SK-N-SH (cell line): ENCODE data around the gene UBE3C. TPM values are rescaled to one million over a fixed set of nuclear protein-coding genes. Genes with fewer than 3 reads are reported as not detected.
A peak's percentile ranks its signal among the peaks of the same experiment; 100 is the strongest.
"Not testable (repeated sequence)": the region's sequence is repeated elsewhere in the genome, so short reads cannot be mapped to it uniquely, and the experiment has no call there.

Experiments
- CTCF ChIA-PET: fragments of 300-600, 350-600 bp; formaldehyde crosslinking; extraction: SDS; loops from one replicate; lab custom pipeline; 2021; lab: Yijun Ruan, JAX
- POLR2A ChIA-PET: fragments of 350-600 bp; sonication (Branson Sonifier 250); formaldehyde crosslinking; extraction: SDS; loops from one replicate; lab custom pipeline; 2020; ENCODE audit warnings: antibody characterized with exemption, inconsistent platforms; lab: Yijun Ruan, JAX
- DNase-seq: peaks from one replicate; pipeline ENCODE4 v3.0.0; 2012
- H2AFZ ChIP-seq: fragments of 200-600 bp; sonication (generic); 2 replicates; pipeline ENCODE4 v1.8.1; 2016; ENCODE audit warnings: antibody characterized with exemption, mild to moderate bottlenecking, low read depth
- H3F3A ChIP-seq: fragments of 200-600 bp; sonication (generic); replicated peaks from 2 replicates; pipeline ENCODE3; 2016; ENCODE audit warnings: antibody characterized with exemption, mild to moderate bottlenecking; ENCODE audit not compliant: insufficient read depth
- H3K27ac ChIP-seq, 2 experiments: fragments of 200-500 bp in 1 of 2; fragments of 200-600 bp in 1 of 2; sonication (Bioruptor generic) in 1 of 2; sonication (generic), shearing (Covaris generic) in 1 of 2; 2 replicates each; pipeline versions ENCODE4 v1.5.1 to v1.6.1; 2014 to 2016; ENCODE audit warnings: low read depth in 2 of 2, inconsistent platforms in 1 of 2, low read length in 1 of 2, mild to moderate bottlenecking in 1 of 2, mixed read lengths in 1 of 2
- H3K27me3 ChIP-seq: fragments of 200-600 bp; sonication (generic), shearing (Covaris generic); 2 replicates; pipeline ENCODE4 v1.6.1; 2016; ENCODE audit warnings: mixed run types; ENCODE audit not compliant: insufficient read depth
- H3K36me3 ChIP-seq, 2 experiments: fragments of 200-500 bp in 1 of 2; fragments of 200-600 bp in 1 of 2; sonication (Bioruptor generic) in 1 of 2; sonication (generic) in 1 of 2; replicated peaks in 1 of 2; 2 replicates each; pipeline versions ENCODE3 to v1.5.1; 2014 to 2016; ENCODE audit warnings: low read length in 1 of 2, mild to moderate bottlenecking in 1 of 2; ENCODE audit not compliant: insufficient read depth in 2 of 2, control insufficient read depth in 1 of 2
- H3K4me1 ChIP-seq, 2 experiments: fragments of 200-500 bp in 1 of 2; fragments of 200-600 bp in 1 of 2; sonication (Bioruptor generic) in 1 of 2; sonication (generic), shearing (Covaris generic) in 1 of 2; 2 replicates each; pipeline versions ENCODE4 v1.5.1 to v1.6.1; 2014 to 2016; ENCODE audit warnings: low read depth in 1 of 2, low read length in 1 of 2, mixed run types in 1 of 2; ENCODE audit not compliant: insufficient read depth in 2 of 2, control insufficient read depth in 1 of 2
- H3K4me2 ChIP-seq: fragments of 200-600 bp; sonication (generic), shearing (Covaris generic); 2 replicates; pipeline ENCODE4 v1.6.1; 2017; ENCODE audit warnings: mixed run types
- H3K4me3 ChIP-seq, 2 experiments: fragments of 200-500 bp in 1 of 2; fragments of 200-600 bp in 1 of 2; sonication (Bioruptor generic) in 1 of 2; sonication (generic), shearing (Covaris generic) in 1 of 2; 2 replicates each; pipeline versions ENCODE4 v1.5.1 to v1.8.1; 2014 to 2016; ENCODE audit warnings: low read depth in 2 of 2, inconsistent platforms in 1 of 2, low read length in 1 of 2, mild to moderate bottlenecking in 1 of 2, mixed read lengths in 1 of 2, moderate library complexity in 1 of 2
- H3K79me2 ChIP-seq: fragments of 200-600 bp; sonication (generic); 2 replicates; pipeline ENCODE4 v1.8.1; 2017; ENCODE audit warnings: mild to moderate bottlenecking; ENCODE audit not compliant: insufficient read depth
- H3K9ac ChIP-seq: fragments of 200-600 bp; sonication (generic); 2 replicates; pipeline ENCODE4 v1.6.1; 2017; ENCODE audit warnings: mixed run types
- H3K9me2 ChIP-seq: fragments of 200-600 bp; sonication (generic); 2 replicates; pipeline ENCODE4 v1.6.1; 2017; ENCODE audit warnings: mixed run types
- H3K9me3 ChIP-seq: fragments of 200-600 bp; sonication (generic); 2 replicates; pipeline ENCODE4 v1.6.1; 2017; ENCODE audit warnings: mixed run types, mild to moderate bottlenecking, moderate library complexity
- H4K20me1 ChIP-seq: fragments of 200-600 bp; sonication (generic); 2 replicates; pipeline ENCODE4 v1.6.1; 2017; ENCODE audit warnings: mild to moderate bottlenecking, mixed run types; ENCODE audit not compliant: insufficient read depth
- CHD2 ChIP-seq: fragments of 150-350 bp; IDR thresholded peaks from 2 replicates; pipeline ENCODE4 v1.6.1; 2018; ENCODE audit warnings: low read length; ENCODE audit not compliant: partially characterized antibody
- CTCF ChIP-seq: fragments of 200-600 bp; sonication (generic); IDR thresholded peaks from 2 replicates; pipeline ENCODE4 v1.6.1; 2017; ENCODE audit warnings: antibody characterized with exemption, mild to moderate bottlenecking, moderate library complexity
- EZH2phosphoT487 ChIP-seq: fragments of 200-600 bp; sonication (generic); IDR thresholded peaks from 2 replicates; pipeline ENCODE4 v1.6.1; 2017; ENCODE audit warnings: low read depth, mixed run types, mild to moderate bottlenecking, antibody characterized with exemption, moderate library complexity, borderline replicate concordance
- FOXM1 ChIP-seq: IDR thresholded peaks from 2 replicates; pipeline ENCODE4 v1.4.0; 2012; ENCODE audit warnings: low read depth, mild to moderate bottlenecking
- GABPA ChIP-seq: IDR thresholded peaks from 2 replicates; pipeline ENCODE4 v1.4.0; 2012; ENCODE audit warnings: low read depth, mild to moderate bottlenecking
- MXI1 ChIP-seq: IDR thresholded peaks from 2 replicates; pipeline ENCODE4 v1.6.1; 2012; ENCODE audit warnings: mild to moderate bottlenecking, low read depth, low read length, improper control_type of control experiment
- POLR2AphosphoS5 ChIP-seq: IDR thresholded peaks from 2 replicates; pipeline ENCODE4 v1.6.1; 2012; ENCODE audit warnings: low read depth, low read length
- RAD21 ChIP-seq: IDR thresholded peaks from 2 replicates; pipeline ENCODE4 v1.6.1; 2012; ENCODE audit warnings: mild to moderate bottlenecking, low read length
- RCOR1 ChIP-seq: fragments of 150-350 bp; IDR thresholded peaks from 2 replicates; pipeline ENCODE4 v1.6.1; 2017; ENCODE audit warnings: antibody characterized with exemption, low read length
- RFX5 ChIP-seq: IDR thresholded peaks from 2 replicates; pipeline ENCODE4 v1.6.1; 2012; ENCODE audit warnings: mild to moderate bottlenecking, improper control_type of control experiment, low read length
- RXRA ChIP-seq: IDR thresholded peaks from 2 replicates; pipeline ENCODE4 v1.4.0; 2012; ENCODE audit warnings: low read depth, mild to moderate bottlenecking, borderline replicate concordance
- SIN3A ChIP-seq: IDR thresholded peaks from 2 replicates; pipeline ENCODE4 v1.6.1; 2012; ENCODE audit warnings: low read depth, mild to moderate bottlenecking, low read length, moderate library complexity, borderline replicate concordance
- TCF12 ChIP-seq: IDR thresholded peaks from 2 replicates; pipeline ENCODE4 v1.4.0; 2012
- USF2 ChIP-seq: fragments of 150-350 bp; IDR thresholded peaks from 2 replicates; pipeline ENCODE4 v1.6.1; 2017; ENCODE audit warnings: antibody characterized with exemption, low read length, low read depth, borderline replicate concordance
- YY1 ChIP-seq: IDR thresholded peaks from 2 replicates; pipeline ENCODE4 v1.4.0; 2012; ENCODE audit warnings: low read depth, mild to moderate bottlenecking
- whole genome bisulfite sequencing: methylation state at CpG from one replicate; pipeline ENCODE4 v1.1.6; 2017; ENCODE audit warnings: low lambda C conversion rate; 5-methylcytosine and 5-hydroxymethylcytosine counted together
- polyA plus RNA-seq, 3 experiments: library from polyadenylated mRNA; depleted of rRNA; stranded (reverse); fragments of >200 nt; gene quantifications; 2 replicates each; pipeline ENCODE4 v1.2.3, GENCODE V29; 2012
- TF ChIP-seq, protein P1 (sequence below): IDR thresholded peaks from 2 replicates; pipeline ENCODE4 v1.4.0; 2012; ENCODE audit warnings: low read depth, borderline replicate concordance
- TF ChIP-seq, protein P2 (sequence below): fragments of 150-350 bp; IDR thresholded peaks from 2 replicates; pipeline ENCODE4 v1.6.1; 2016; ENCODE audit warnings: mild to moderate bottlenecking, low read depth, low read length
- TF ChIP-seq, protein P3 (sequence below): IDR thresholded peaks from 2 replicates; pipeline ENCODE4 v1.6.1; 2012; ENCODE audit warnings: mild to moderate bottlenecking, low read depth, low read length, moderate library complexity

Gene UBE3C
- polyA plus RNA-seq, 1 of the 3 experiments (the other 2 are of a cell fraction) = 48.4 TPM

DNA sequence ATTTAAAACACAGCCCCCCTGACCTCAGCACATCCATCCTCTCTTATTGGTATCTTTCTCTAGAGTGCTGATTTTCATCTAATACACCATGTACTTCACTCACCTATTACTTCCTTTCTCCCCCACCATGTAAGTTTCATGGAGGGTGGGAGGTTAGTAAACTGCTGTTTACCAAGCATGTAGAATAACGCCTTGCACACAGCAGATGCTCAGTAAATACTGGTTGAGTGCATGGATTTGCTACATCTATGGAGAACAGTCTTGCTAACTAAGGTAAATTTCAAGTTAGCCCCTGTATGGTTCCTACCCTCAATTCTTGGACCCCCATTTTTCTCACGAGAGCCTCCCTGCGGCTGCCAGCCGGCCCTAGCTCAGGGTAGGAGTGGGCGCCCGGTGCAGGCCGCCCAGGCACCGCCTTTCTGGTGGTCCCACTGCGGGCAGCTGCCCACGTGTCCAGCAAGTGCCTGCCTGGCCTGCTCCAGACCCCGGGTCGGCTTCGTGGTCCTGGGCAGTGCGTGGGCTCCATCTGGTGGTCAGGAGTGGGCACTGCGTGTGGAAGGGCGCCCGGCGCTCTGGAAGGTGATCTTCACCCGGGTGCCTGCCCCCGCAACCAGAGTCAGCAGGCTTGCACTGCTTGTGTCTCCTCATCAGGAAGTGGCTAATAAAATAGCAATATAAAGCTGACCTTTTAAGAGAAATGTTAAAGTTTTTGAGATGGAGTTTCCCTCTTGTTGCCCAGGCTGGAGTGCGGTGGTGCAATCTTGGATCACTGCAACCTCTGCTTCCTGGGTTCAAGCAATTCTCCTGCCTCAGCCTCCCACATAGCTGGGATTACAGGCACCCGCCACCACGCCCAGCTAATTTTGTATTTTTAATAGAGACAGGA lies 134.7 kb downstream of the UBE3C start (continued):
- TF ChIP-seq, protein P1, sequence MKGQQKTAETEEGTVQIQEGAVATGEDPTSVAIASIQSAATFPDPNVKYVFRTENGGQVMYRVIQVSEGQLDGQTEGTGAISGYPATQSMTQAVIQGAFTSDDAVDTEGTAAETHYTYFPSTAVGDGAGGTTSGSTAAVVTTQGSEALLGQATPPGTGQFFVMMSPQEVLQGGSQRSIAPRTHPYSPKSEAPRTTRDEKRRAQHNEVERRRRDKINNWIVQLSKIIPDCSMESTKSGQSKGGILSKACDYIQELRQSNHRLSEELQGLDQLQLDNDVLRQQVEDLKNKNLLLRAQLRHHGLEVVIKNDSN = peak; percentile 68; the same call in 1 of the 2 replicates
- no peak for TF ChIP-seq EZH2phosphoT487
- TF ChIP-seq MXI1 = peak; percentile 94
- TF ChIP-seq RCOR1 = peak; percentile 52; the same call in 1 of the 2 replicates
- TF ChIP-seq, protein P2, sequence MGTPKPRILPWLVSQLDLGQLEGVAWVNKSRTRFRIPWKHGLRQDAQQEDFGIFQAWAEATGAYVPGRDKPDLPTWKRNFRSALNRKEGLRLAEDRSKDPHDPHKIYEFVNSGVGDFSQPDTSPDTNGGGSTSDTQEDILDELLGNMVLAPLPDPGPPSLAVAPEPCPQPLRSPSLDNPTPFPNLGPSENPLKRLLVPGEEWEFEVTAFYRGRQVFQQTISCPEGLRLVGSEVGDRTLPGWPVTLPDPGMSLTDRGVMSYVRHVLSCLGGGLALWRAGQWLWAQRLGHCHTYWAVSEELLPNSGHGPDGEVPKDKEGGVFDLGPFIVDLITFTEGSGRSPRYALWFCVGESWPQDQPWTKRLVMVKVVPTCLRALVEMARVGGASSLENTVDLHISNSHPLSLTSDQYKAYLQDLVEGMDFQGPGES = no peak
- 0 out of 2 replicates have a peak, but pooled peaks have one; percentile 46 for TF ChIP-seq USF2
- TF ChIP-seq, protein P3, sequence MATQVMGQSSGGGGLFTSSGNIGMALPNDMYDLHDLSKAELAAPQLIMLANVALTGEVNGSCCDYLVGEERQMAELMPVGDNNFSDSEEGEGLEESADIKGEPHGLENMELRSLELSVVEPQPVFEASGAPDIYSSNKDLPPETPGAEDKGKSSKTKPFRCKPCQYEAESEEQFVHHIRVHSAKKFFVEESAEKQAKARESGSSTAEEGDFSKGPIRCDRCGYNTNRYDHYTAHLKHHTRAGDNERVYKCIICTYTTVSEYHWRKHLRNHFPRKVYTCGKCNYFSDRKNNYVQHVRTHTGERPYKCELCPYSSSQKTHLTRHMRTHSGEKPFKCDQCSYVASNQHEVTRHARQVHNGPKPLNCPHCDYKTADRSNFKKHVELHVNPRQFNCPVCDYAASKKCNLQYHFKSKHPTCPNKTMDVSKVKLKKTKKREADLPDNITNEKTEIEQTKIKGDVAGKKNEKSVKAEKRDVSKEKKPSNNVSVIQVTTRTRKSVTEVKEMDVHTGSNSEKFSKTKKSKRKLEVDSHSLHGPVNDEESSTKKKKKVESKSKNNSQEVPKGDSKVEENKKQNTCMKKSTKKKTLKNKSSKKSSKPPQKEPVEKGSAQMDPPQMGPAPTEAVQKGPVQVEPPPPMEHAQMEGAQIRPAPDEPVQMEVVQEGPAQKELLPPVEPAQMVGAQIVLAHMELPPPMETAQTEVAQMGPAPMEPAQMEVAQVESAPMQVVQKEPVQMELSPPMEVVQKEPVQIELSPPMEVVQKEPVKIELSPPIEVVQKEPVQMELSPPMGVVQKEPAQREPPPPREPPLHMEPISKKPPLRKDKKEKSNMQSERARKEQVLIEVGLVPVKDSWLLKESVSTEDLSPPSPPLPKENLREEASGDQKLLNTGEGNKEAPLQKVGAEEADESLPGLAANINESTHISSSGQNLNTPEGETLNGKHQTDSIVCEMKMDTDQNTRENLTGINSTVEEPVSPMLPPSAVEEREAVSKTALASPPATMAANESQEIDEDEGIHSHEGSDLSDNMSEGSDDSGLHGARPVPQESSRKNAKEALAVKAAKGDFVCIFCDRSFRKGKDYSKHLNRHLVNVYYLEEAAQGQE = 0 out of 2 replicates have a peak, but pooled peaks have one; percentile 13
- peak; percentile 99 for TF ChIP-seq CTCF
- peak; percentile 74 for TF ChIP-seq CHD2
- TF ChIP-seq FOXM1 = no peak
- no peak for TF ChIP-seq GABPA
- no peak for TF ChIP-seq YY1
- TF ChIP-seq SIN3A = no peak
- TF ChIP-seq RFX5 = no peak
- TF ChIP-seq RAD21 = peak; percentile 97
- no peak for TF ChIP-seq RXRA
- no peak for TF ChIP-seq POLR2AphosphoS5
- no peak for TF ChIP-seq TCF12

DNA sequence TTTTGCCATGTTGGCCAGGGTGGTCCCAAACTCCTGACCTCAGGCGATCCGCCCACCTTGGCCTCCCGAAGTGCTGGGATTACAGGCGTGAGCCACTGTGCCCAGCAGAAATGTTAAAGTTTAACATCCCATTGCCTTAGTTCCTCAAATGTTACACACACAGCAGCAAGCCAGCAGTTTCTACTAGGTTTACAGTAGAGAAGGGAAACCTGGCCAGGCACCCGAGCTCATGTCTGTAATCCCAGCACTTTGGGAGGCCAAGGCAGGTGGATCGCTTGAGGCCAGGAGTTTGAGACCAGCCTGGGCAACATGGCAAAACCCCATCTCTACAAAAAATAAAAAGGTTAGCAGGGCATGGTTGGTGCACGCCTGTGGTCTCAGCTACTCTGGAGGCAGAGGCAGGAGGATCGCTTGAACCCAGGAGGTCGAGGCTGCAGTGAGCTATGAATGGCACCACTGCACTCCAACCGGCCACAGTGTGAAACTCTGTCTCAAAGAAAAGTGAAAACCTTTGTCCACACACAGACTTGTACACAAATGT lies 135.4 kb downstream of the UBE3C start:
- POLR2A ChIA-PET = interaction anchor here (0.7 kb wide), 1 partner anchor 234 kb away, joined by 3 read pairs; no protein-coding TSS in a partner anchor
- H3K9me2 ChIP-seq, H4K20me1 ChIP-seq, H3K9me3 ChIP-seq, H3K27ac ChIP-seq, H3K4me3 ChIP-seq, H3K9ac ChIP-seq, H3K4me2 ChIP-seq, H2AFZ ChIP-seq, H3K27me3 ChIP-seq, DNase-seq, H3K79me2 ChIP-seq: not testable (repeated sequence)
- 95% methylated on average over 10 of the region's 10 CpGs for WGBS
- Histone ChIP-seq H3F3A (peaks cover 19% of the 10 kb centered on the region), H3K4me1 (peaks cover 24 to 27% of the 10 kb centered on the region in 2 experiments; a peak in 3 of 4 replicates), H3K36me3 (peaks cover 13 to 18% of the 10 kb centered on the region in 2 experiments)
- CTCF ChIA-PET = interaction anchor here (0.6 to 8.4 kb wide), 78 partner anchors 8 to 1480 kb away, joined by 3 to 120 read pairs (median 6); partner anchors contain the start of genes LMBR1, NOM1 and UBE3C
